ENCODE results near the gene PLXND1.

The PLXND1 gene

DNA sequence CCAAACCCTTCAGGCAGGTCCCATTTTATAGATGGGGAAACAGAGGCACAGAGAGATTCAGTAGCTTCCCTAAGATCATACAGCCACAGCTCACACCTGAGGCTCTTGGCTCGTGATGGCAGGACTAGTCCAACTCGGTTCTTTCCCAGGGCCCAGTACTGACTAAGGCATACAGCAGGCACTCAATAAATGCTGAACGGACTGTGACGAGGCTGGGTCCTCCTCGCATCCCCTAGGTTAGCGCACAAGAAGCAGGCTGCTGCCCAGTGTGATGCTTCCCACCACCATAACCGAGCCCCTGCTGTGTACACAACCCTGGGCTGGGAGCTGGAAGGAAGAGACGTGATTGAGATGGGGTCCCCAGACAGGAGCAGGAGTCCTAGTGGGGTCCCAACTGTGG is 24.9 kb downstream of the PLXND1 start:
- DNase-seq, result no peak

DNA sequence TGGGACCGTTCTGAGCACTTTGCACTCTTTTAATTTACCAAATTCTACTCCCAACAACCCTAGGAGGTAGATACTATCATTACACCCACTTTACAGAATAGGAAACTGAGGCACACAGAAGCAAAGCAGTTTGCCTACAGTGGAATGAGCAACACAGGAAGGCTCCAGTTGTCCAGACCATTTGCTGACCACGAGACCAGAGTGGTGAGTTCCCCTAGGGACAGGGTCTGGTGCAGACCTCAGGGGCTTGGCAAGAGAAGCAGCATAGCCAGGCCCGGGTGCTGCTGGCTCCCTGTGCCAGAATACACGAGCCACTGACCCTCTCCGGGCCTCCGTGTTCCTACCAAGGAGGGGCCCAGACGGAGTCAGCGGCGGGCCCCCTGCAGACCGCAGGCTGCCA is 26.5 kb downstream of the PLXND1 start:
- DNase-seq, result no peak

DNA sequence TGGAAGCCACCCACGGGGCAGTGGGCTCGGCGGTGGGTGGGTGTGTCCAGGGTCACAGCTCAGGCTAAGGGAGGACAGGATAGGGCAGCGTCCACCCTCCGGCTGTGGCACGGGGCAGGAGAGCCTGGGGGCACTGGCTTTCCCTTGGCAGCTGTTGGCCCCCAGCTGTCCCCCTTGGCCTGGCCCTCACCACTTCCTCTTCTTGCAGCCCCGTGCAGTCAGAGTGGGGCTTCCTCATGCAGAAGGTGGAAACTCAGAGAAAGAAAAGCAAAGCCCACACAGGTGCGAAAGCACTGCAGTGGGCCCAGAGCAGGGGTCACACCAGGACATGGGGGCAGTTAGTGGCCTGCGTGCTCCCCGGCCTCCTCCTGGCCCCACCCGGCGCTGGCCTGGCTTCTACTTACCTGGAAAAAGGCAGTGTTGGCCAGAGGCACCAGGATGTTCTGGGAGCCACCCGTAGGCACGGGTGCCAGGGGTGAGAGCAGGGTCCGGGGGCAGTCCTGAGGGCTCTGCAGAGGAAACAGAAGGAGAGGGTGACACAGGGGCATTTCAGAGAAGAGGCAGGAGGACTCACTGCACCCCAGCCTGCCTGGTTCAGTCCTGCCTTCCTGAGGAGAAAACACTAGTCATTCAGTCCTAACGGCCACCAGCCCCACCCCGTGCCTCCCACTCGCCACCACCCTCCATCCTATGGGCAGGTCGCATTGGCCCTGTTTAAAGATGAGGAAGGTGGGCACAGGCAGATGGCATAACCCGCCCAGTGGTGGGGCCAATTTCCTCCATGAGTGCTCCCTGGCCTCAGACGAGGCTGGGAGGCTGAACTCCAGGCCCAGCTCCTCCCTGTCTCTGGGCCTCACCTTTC is 28.3 kb downstream of the PLXND1 start:
- no peak for DNase-seq

DNA sequence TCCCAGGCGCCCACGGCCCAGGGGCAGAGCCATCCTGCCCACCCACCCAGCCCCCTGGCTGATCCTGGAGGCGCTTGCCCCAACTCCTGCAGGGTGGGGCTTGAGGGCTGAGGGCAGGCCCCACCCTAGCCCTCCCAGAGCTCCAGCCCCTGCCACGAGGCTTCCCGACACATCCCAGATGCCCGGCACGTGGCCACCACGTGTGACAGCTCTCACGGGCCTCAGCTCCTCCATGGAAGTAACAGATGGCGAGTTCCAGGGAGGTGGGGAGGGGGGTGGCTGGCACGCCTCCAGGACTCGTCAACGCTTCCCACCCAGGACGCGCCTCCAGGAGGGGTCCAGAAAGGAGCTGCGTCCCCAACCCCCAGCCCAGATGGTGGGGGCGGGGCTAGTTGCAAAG is 29.1 kb downstream of the PLXND1 start:
- peak; percentile 35 for DNase-seq

DNA sequence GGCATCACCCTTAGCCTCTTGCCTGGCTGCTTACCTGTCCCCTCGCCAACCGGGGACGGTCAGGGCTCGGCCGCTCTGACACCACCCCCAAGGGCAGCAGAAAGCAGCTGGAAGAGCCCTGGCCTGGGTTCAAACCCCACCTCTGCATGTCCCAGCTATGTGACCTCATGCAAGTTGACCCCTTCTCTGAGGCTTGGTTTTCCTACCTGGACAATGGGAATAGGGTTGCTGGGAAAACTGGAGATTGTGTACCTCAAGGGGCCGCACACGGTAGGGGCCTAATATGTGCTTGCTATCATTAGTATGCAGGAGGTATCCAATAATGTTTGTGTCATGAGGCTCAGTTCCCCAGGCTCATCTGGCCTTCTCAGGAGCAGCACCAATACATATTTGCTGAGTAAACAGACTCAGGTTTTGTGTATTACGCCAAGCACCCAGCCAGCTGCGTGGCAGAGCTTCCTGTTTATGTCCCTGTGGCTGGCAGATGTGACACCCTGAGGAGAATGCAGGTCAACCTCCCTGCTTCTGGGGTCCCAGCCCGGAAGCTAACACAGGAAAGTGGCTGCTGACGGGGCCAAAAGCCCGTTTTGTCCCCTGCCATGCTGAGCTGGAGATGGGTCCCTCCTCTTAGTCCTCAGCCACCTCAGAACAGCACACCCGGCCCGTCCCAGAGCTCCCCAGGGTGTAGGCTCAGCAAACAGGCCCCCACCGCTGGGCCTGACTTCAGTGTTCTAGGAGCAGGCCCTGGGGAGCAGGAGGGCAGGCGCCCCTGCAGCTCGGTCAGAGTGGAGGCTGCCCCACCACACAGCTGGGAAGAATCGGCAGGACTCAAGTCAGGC is 29.7 kb downstream of the PLXND1 start:
- DNase-seq, result no peak

DNA sequence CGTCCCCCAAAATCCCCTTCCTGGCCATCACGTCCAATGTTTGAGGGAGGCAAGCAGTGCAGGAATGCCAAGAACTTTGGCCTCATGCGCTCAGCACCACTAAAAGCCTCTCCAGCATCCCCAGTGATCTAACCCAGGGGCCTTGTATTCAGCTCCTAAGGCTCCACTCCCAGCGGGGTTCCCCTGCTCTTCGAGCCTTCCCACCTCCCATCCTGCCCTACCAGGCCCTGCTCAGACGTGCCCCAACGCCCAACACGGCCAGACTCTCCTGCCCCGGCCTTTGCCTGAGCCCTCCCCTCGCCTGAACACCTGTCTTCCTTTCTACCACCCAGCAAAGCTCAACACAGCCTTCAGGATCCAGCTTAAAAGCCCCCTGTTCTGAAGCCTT is 30.5 kb downstream of the PLXND1 start:
- no peak for DNase-seq

DNA sequence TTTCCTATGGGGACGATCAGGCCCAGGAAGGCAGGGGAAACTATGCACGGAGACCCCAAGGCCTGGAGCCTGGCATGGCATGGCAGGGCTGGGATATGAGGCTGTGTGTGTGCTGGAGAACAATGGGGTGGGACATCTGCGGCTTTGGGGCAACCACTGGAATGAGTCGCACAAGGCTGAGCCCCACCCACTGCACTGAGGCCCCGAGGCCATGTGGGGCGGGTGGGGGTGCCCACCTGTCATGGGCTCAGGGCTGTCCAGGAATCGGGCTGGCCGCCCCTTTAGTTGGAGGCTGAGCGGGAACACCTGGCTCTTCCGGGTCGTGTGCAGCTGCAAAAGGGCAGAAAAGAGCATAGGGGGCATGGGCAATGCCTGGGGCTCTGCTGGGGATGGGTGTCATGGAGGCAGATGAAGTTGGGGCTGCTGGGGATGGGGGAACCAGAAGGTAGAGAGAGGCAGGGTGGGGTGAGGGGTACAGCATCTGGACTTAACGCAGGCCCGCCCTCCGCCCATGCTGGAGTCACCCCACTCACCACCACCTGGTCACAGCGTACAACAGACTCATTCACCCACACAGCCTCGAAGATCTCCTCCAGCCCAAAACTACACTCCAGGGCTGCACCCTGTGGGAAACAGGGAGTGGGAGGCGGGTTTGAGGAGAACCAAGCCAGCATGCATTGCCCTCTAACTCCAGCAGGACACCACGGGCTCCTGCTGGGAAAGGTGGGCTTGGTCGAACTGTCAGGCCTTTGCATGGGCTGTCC is 31.1 kb downstream of the PLXND1 start:
- DNase-seq, result no peak

DNA sequence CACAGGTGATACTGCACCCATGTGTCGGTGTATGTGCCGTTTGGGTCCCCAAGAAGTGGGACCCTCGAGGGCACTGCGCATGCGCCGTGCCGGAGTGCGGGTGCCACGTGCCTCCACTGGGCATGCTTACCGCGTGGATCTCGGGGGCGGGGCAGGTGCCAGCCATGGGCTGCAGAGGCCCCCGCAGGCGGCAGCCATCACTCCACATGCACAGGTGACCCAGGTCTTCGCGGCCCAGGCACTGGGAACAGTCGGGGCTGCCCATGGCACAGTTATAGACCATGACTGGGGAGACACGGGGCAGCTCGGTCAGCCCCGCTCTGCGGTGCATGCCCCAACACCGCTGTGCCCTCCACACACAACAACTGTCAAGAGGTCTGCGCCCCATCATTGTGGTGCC is 32.3 kb downstream of the PLXND1 start:
- DNase-seq, result no peak

DNA sequence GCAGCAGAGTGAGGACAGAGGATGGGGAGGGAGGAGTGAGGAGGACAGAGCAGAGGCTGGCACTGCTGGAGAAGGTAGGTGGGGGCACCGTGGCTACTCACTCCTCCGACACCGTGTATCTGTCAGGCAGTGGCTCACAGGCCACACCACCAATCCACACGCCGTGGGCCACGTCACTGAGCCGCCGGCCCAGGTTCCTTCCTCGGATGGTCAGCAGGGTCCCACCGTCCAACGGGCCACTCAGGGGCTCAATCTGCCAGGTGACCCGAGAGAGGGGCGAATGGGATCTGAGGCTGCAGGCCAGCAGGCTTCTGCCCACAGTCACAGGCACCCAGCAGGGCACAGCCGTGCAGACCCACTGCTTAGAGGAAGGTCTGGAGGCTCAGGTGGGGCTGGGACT is 33.0 kb downstream of the PLXND1 start:
- DNase-seq, result no peak

DNA sequence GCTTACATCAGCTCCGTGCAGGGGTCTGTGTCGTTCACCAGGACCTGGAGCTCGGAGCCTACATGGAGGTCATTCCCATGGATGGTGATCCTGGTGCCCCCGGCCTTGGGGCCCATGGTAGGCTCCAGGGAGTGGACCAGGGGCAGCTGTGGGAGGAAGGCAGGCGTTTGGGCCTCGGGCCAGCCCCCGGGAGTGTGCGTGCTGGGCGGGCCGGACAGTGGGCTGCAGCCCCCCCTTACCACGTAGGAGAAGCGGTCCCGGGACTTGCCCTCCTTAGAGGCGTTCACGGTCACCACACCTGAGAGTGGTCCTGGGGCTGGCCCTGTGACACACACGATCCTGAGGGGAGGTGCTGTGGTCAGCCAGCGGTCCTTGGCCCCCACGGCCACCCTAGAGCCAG is 33.9 kb downstream of the PLXND1 start:
- no peak for DNase-seq

DNA sequence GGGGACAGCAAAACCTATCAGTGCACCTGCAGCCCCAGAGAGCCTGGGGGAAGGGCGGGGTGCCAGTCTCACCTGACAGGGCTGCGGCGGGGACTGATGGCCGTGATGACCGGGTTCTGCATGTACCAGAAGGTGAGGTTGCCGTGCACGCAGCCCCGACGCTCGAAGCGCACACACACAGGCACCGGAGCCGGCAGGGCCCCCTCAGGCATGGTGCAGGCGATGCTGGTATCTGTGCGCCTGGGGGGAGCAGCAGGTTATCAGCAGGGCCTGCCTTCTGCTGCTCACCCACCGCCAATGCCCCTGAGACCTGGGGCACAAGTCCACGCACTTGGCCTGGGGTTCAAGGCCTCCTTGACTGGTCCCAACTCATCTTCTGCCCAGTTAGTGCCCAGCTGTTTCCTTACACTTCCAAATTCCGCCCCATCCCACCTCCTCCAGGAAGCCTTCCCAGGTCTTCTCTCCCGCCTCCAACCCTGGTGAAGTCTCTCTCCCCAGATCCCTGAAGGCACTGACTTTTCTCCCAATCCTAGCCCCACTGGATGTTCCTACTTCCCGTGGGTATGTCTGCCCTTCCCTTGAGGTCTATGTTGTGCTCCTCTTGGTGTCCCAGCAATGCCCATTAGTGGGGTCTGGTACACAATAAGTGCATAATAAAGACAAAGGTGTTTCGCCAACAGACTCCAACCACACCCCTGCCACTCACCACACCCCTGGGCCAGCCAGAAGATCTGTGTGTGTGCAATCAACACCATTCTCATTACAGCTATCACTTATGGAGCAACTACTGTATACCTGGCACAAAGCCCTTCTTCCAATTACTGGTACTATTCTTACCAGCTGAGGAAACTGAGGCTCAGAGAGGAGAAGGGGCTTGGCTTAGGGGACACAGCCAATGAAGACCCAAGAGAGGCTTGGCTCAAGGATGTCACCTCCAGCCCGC is 34.6 kb downstream of the PLXND1 start:
- no peak for DNase-seq

DNA sequence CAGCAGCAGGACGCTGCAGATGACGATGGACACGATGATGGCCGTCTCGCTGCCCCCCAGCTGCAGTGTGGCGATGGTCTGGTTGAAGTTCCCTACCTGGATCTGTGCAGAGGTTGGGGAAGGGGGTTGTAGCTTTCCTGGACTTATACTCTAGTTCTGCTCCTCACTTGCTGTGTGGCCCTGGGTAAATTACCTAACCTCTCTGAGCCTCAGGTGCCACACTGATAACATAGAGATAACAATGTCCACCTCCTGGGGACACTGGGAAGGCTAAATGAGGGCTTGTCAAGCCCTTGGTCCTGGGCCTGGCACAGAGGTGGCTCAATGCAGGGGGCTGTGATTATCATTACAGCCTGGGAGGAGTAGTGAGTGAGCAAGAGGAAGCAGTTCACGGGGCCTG is 36.6 kb downstream of the PLXND1 start:
- no peak for DNase-seq

DNA sequence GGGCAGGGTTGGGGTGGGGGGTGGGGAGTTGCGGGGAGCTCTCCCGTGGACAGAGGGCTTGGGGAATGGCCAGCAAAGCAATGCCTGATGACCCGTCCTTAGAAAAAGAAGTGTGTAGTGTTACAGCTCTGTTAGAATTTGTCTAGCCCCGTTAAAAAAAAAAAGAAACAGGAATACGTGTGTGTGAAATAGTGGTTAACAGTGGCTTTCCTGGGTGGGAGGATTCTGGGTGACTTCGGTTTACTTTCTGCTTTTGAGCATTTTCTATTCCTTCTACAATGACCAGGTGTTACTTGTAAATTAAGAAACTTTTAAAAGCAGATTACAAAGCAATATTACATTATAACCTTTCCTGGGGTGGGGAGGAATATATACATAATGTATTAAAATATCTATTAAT is 38.5 kb downstream of the PLXND1 start:
- no peak for DNase-seq

DNA sequence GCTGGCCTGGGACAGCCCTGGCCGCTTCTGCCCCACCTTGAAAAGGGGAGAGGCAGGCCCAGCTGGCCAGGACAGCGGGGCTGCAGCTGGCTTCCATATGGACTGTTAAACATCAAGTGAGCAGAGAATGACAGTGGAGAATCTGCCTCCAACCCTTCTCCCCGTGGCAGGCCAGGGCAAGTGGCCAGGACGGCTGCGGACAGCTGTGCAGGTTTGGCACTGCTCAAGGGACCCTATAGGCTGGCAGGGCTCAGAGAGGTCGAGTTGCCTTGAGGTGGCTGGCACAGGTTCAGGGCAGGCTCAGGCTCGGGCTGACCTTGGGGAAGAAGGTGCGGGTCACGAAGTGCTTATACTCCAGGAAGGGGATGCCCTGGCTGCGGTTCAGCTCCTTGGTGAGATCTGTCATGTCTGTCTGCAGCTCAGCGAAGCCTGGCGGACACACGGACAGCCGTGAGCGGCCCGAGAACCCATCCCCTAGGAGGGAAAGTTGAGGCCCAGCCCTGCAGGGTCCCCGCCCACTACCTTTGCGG is 39.2 kb downstream of the PLXND1 start:
- DNase-seq, result no peak

DNA sequence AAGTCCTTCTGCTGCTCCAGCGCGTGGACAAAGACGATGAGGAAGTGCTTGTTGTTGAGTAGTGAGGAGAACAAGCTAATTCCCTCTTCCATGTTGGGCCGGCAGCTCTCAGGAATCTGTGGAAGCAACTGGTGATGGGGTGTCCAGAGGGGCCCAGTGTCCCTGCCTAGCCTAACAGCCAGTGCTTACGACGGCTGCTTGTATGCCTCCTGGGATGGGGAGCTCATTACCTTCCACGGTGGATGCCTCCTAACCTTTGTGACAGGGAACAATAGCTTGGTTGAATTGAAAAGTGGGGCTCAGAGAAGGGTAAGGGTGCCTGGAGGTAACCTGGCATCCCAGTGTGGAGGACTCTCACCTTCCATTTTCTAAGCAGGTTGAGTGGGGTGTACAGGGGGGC is 40.6 kb downstream of the PLXND1 start:
- no peak for DNase-seq

DNA sequence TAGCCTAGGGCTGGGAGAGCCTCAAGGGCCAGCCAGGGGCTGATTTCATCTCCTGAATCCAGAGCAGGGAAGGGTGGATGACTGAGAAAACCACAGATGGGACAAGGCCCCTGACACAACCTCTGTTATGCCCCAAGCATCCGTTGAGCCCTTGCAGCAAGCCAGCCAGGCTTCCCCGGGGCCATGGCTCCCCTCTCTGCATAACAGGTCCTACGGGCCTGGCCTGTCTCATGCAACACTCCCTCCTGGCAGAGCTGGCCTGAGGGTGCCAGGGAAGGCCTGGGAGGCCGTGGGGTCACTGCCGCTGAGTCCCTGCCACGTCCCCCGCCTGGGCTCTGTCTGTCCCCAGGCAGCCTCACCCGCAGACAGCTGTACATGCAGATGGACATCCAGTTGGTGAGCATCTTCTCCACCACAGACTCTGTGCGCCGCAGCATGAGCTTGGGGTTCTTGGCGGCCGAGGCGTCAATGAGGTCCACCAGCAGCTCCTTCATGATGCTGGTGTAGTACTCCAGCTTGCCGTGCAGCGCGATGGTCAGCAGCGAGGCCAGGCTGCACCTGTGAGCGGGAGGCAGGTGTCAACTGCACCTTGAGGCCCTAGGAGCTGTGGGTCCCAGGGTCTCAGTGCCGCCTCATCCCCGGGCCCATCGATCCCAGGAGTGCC is 41.4 kb downstream of the PLXND1 start:
- no peak for DNase-seq

DNA sequence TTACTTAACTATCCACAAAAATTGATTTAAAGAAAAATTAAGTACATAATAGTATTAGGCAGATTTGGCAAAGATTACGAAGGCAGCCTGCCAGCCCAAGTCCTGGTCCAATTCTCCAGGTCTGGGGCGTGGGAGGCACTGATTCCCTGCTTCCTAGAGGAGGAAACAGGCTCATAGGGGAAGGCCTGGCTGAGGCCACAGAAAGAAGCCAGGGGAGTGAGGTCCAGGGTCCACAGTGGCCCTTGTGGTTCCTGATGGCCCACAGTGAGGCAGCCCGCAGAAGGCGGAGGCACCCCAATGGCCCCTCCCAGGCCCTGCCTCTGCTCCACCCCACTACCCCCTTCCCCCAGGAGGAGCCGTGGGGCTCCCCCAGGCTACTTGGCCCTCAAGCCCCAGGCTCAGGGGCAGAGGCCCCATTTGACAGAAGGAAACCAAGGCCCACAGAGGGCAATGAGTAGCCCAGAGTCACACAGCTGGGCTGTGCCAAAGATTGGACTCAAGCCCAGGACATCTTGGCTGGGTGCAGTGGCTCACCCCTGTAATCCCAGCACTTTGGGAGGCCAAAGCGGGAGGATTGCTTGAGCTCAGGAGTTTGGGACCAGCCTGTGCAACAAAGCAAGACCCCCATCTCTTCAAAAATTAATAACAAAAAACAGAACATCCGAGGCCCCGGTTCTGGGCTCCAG is 42.5 kb downstream of the PLXND1 start:
- no peak for DNase-seq

DNA sequence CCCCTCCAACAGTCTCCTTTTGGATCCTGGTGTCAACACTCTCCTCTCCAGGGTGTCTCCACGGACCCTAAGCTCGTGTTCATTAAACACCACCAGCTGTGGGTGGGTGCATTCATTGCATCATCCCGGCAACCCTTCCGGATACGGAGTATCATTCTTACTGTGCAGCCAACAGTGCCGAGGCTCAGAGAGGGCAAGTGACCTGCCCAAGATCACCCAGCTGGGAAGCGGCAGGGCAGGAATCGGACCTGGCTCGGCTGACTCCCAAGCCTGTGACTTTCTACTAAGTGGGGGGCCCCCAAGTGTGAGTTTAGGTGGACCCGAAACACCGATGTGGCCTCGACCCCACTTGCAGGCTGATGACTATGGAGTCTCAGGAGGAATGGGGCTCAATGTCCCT is 43.1 kb downstream of the PLXND1 start:
- DNase-seq, result no peak

DNA sequence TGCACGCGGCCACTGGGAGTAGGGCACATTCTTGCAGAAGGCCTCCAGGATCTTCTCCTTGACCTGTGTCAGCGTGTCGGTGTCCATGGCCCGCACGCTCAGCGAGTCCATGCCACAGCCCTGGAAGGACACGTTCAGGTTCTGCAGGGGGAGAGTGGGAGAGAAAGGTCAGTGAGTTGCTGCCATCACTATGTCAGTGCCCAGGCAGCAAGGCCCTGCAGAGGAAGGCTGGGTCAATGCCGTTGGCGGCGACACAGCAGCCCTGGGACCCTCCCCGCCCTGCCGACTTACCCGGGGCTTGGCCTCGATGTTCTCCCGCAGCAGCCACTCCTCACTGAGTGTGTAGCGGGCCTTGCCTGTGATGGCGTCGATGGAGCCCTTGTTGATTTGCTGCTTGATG is 43.7 kb downstream of the PLXND1 start:
- no peak for DNase-seq

DNA sequence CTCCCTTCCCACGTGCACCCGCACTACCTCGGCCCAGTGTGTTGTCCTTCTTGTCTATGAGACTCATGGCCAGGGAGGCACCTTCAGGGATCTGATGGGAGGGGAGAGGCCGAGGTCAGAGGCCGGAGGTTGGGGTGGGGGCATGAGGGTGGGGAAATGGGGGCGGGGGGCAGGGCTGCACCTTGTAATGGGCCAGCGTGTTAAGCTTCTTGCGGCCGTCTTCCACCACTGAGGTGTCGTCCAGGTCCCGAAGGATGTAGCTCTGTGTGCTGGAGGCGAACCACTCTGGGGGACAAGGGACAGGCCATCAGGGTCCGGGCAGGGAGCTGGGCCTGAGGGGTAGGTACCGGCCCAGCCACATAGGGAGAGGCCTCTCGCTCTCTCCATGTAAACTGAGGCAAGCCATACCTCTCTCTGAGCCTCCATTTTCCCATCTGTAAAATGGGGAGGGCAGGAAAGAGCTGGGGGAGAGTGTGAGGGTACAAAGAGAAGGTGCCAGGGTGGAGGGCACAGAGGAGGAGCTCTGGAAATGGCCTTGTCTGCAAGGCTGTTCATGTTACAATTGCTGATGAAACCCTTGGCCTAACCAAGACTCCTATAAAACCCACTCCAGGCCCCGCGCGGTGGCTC is 44.7 kb downstream of the PLXND1 start:
- DNase-seq, result no peak

All from fibroblast of upper back skin (primary cell).